Glomerular visceral epithelial cell (primary cell): Measurements from ENCODE around the gene CHN1.

Experiments
- DNase-seq: peaks from one replicate; pipeline ENCODE4 v3.0.0-alpha.2; 2016; ENCODE audit errors: extremely low spot score

Gene CHN1

GRCh38 chr2:174768557-174768956 is 236.6 kb downstream of the CHN1 start:
- DNase-seq, result no peak

- no peak for DNase-seq
These were observed 238.9 kb downstream of the CHN1 start for GRCh38 chr2:174766271-174766670.

GRCh38 chr2:174765576-174765975 is 239.6 kb downstream of the CHN1 start:
- no peak for DNase-seq

- DNase-seq, result peak; percentile 51
These were observed 240.6 kb downstream of the CHN1 start, which contains the start of gene CHRNA1 for GRCh38 chr2:174764280-174765255. CHRNA1 (minus strand) TSS chr2:174764472; CDS start chr2:174764394, 78 bp downstream.

GRCh38 chr2:174763780-174764179 is 241.4 kb downstream of the CHN1 start:
- DNase-seq, result no peak

GRCh38 chr2:174762464-174762863 is 242.7 kb downstream of the CHN1 start:
- no peak for DNase-seq

- DNase-seq, result no peak
These were observed 243.3 kb downstream of the CHN1 start for GRCh38 chr2:174761837-174762236.

- no peak for DNase-seq
These were observed 244.2 kb downstream of the CHN1 start for GRCh38 chr2:174760845-174761473.

- no peak for DNase-seq
These were observed 245.7 kb downstream of the CHN1 start for GRCh38 chr2:174759381-174760065.

GRCh38 chr2:174756743-174757142 is 248.4 kb downstream of the CHN1 start:
- DNase-seq, result no peak

- peak; percentile 71 for DNase-seq
These were observed 252.0 kb downstream of the CHN1 start for GRCh38 chr2:174753038-174753633.

GRCh38 chr2:174752403-174753037 is 252.7 kb downstream of the CHN1 start:
- DNase-seq, result peak; percentile 85

GRCh38 chr2:174750923-174751441 is 254.2 kb downstream of the CHN1 start:
- no peak for DNase-seq

- DNase-seq, result no peak
These were observed 255.4 kb downstream of the CHN1 start for GRCh38 chr2:174749793-174750192.

- peak; percentile 74 for DNase-seq
These were observed 256.2 kb downstream of the CHN1 start for GRCh38 chr2:174748948-174749347.
